HCT116 (cell line): ENCODE data around the gene UBE2D4. TPM values are rescaled to one million over a fixed set of nuclear protein-coding genes. Genes with fewer than 3 reads are reported as not detected.

ENCODE experiments used
- ATAC-seq: fragments of 200-7000 bp; cut with Tn5 transposase; 2 replicates; pipeline ENCODE4 v1.9.1; 2020; ENCODE audit warnings: mild to moderate bottlenecking, moderate library complexity
- BruUV-seq: library from RNA; stranded (reverse); fragments of 400-500 nt; replicated peaks from 2 replicates; lab custom pipeline; 2021; lab: Mats Ljungman, UMichigan
- CTCF ChIA-PET: fragments of 300-600 bp; sonication (Branson Sonifier 250); formaldehyde crosslinking; loops from one replicate; lab custom pipeline; 2021; ENCODE audit warnings: antibody characterized with exemption; lab: Charles Lee
- POLR2A ChIA-PET: fragments of 300-600, 350-600 bp; sonication (Branson Sonifier 250); formaldehyde crosslinking; loops from one replicate; lab custom pipeline; 2021; ENCODE audit warnings: antibody characterized with exemption; lab: Charles Lee
- RAD21 ChIA-PET, 2 experiments: fragments of 300-600 bp; sonication (Branson Sonifier 250); formaldehyde crosslinking; loops; one replicate each; lab custom pipeline; 2023; ENCODE audit warnings: low total read pairs in 2 of 2; ENCODE audit not compliant: uncharacterized antibody in 2 of 2, unreplicated experiment in 2 of 2, low non-redundant PET in 1 of 2; lab: Charles Lee
- DNase-seq: peaks from one replicate; pipeline ENCODE4 v3.0.0-alpha.2; 2010; ENCODE audit warnings: low read depth, low spot score
- H2AFZ ChIP-seq: fragments of 200-600 bp; shearing (Covaris generic), sonication (generic); 2 replicates; pipeline ENCODE4 v1.6.1; 2017; ENCODE audit warnings: low read depth, mixed run types, mixed read lengths, antibody characterized with exemption, low read length; ENCODE audit not compliant: poor library complexity, severe bottlenecking
- H3K27ac ChIP-seq: 2 replicates; pipeline ENCODE4 v1.5.1; 2012; ENCODE audit warnings: low read depth, low read length
- H3K27me3 ChIP-seq: fragments of 200-600 bp; sonication (generic); 2 replicates; pipeline ENCODE4 v1.6.1; 2016; ENCODE audit warnings: mixed run types, low read length, mixed read lengths; ENCODE audit not compliant: insufficient read depth
- H3K36me3 ChIP-seq, 2 experiments: fragments of 200-500 bp in 1 of 2; fragments of 200-600 bp in 1 of 2; sonication (Bioruptor generic) in 1 of 2; sonication (generic) in 1 of 2; 2 replicates each; pipeline versions ENCODE4 v1.5.1 to v1.6.1; 2014 to 2016; ENCODE audit warnings: low read length in 2 of 2, inconsistent platforms in 1 of 2, mixed read lengths in 1 of 2, mixed run types in 1 of 2; ENCODE audit not compliant: insufficient read depth in 2 of 2, control insufficient read depth in 1 of 2
- H3K4me1 ChIP-seq, 2 experiments: fragments of 200-600 bp in 1 of 2; sonication (generic) in 1 of 2; 2 replicates each; pipeline versions ENCODE4 v1.5.1 to v1.6.1; 2012 to 2017; ENCODE audit warnings: low read length in 2 of 2, inconsistent platforms in 1 of 2, mild to moderate bottlenecking in 1 of 2, mixed read lengths in 1 of 2, mixed run types in 1 of 2, moderate library complexity in 1 of 2; ENCODE audit not compliant: insufficient read depth in 2 of 2, control insufficient read depth in 1 of 2
- H3K4me2 ChIP-seq: fragments of 200-600 bp; sonication (generic); 2 replicates; pipeline ENCODE4 v1.6.1; 2017; ENCODE audit warnings: mixed run types, low read length, mixed read lengths
- H3K4me3 ChIP-seq, 2 experiments: fragments of 200-600 bp in 1 of 2; sonication (generic) in 1 of 2; replicated peaks in 1 of 2; 2 replicates each; pipeline ENCODE4 v1.5.1; 2011 to 2016; ENCODE audit warnings: low read length in 2 of 2, control low read depth in 1 of 2, low read depth in 1 of 2, mild to moderate bottlenecking in 1 of 2, mixed read lengths in 1 of 2, mixed run types in 1 of 2
- H3K79me2 ChIP-seq: fragments of 200-600 bp; sonication (generic); 2 replicates; pipeline ENCODE4 v1.6.1; 2017; ENCODE audit warnings: mild to moderate bottlenecking, mixed run types, low read length, moderate library complexity, mixed read lengths; ENCODE audit not compliant: insufficient read depth
- H3K9ac ChIP-seq: fragments of 200-600 bp; sonication (generic); 2 replicates; pipeline ENCODE4 v1.6.1; 2016; ENCODE audit warnings: low read length, mixed read lengths
- H3K9me2 ChIP-seq: fragments of 200-600 bp; sonication (generic), shearing (Covaris generic); 2 replicates; pipeline ENCODE4 v1.6.1; 2017; ENCODE audit warnings: mixed run types, mild to moderate bottlenecking, moderate library complexity; ENCODE audit not compliant: insufficient read depth
- H3K9me3 ChIP-seq, 2 experiments: fragments of 200-500 bp in 1 of 2; fragments of 200-600 bp in 1 of 2; sonication (Bioruptor generic) in 1 of 2; sonication (generic) in 1 of 2; 2 replicates each; pipeline ENCODE4 v1.6.1; 2014 to 2017; ENCODE audit warnings: low read length in 2 of 2, mixed read lengths in 2 of 2, inconsistent platforms in 1 of 2, low read depth in 1 of 2, mild to moderate bottlenecking in 1 of 2, mixed run types in 1 of 2, moderate library complexity in 1 of 2; ENCODE audit not compliant: control insufficient read depth in 1 of 2, insufficient read depth in 1 of 2
- H4K20me1 ChIP-seq: fragments of 200-600 bp; sonication (generic), shearing (Covaris generic); 2 replicates; pipeline ENCODE4 v1.6.1; 2017; ENCODE audit warnings: mixed run types, mild to moderate bottlenecking, moderate library complexity; ENCODE audit not compliant: insufficient read depth
- ATF3 ChIP-seq: IDR thresholded peaks from 2 replicates; pipeline ENCODE4 v1.6.1; 2012
- CBX3 ChIP-seq: IDR thresholded peaks from 2 replicates; pipeline ENCODE4 v1.6.1; 2012; ENCODE audit warnings: low read depth
- EGR1 ChIP-seq: IDR thresholded peaks from 2 replicates; pipeline ENCODE4 v1.6.1; 2012; ENCODE audit warnings: low read depth
- ELF1 ChIP-seq: IDR thresholded peaks from 2 replicates; pipeline ENCODE4 v1.6.1; 2012; ENCODE audit warnings: low read depth, borderline replicate concordance
- EZH2 ChIP-seq: fragments of 200-600 bp; sonication (generic); IDR thresholded peaks from 2 replicates; pipeline ENCODE4 v1.6.1; 2017; ENCODE audit warnings: antibody characterized with exemption, mixed run types
- EZH2phosphoT487 ChIP-seq: fragments of 200-600 bp; IDR thresholded peaks from 2 replicates; pipeline ENCODE4 v1.6.1; 2018; ENCODE audit warnings: antibody characterized with exemption, borderline replicate concordance
- FOSL1 ChIP-seq: IDR thresholded peaks from 2 replicates; pipeline ENCODE4 v1.6.1; 2012; ENCODE audit warnings: low read depth
- JUND ChIP-seq: IDR thresholded peaks from 2 replicates; pipeline ENCODE4 v1.6.1; 2012
- POLR2A ChIP-seq: IDR thresholded peaks from 2 replicates; pipeline ENCODE4 v1.7.0; 2011; ENCODE audit warnings: borderline replicate concordance; ENCODE audit not compliant: insufficient read depth, insufficient read length; ENCODE audit errors: extremely low read depth
- POLR2AphosphoS5 ChIP-seq: IDR thresholded peaks from 2 replicates; pipeline ENCODE4 v1.6.1; 2011; ENCODE audit warnings: mild to moderate bottlenecking, low read depth, low read length, moderate library complexity
- YY1 ChIP-seq: IDR thresholded peaks from 2 replicates; pipeline ENCODE4 v1.6.1; 2011; ENCODE audit warnings: low read length, low read depth, moderate library complexity, mild to moderate bottlenecking; ENCODE audit not compliant: insufficient replicate concordance; ENCODE audit errors: extremely low read depth
- ZBTB33 ChIP-seq: IDR thresholded peaks from 2 replicates; pipeline ENCODE4 v1.6.1; 2011; ENCODE audit warnings: mild to moderate bottlenecking, low read length, moderate library complexity; ENCODE audit not compliant: insufficient replicate concordance; ENCODE audit errors: extremely low read depth
- ZFX ChIP-seq: fragments of 450-650 bp; IDR thresholded peaks from 2 replicates; pipeline ENCODE4 v1.6.1; 2017
- ZNF274 ChIP-seq: fragments of 200-500 bp; sonication (Bioruptor generic); IDR thresholded peaks from 2 replicates; pipeline ENCODE4 v1.6.1; 2014; ENCODE audit warnings: mild to moderate bottlenecking, low read depth, low read length, inconsistent platforms
- intact Hi-C: fragments of 100-400 bp; cut with micrococcal nuclease; formaldehyde crosslinking; loops from 2 replicates; pipeline ENCODE4 v1.10.0; 2022
- total RNA-seq: library from RNA; stranded (reverse); gene quantifications from one replicate; pipeline ENCODE4 v1.2.1, GENCODE V29; 2021; ENCODE audit not compliant: unreplicated experiment

Gene UBE2D4
- total RNA-seq, 1 experiment from 2014 or later = 12.9 TPM

- Histone ChIP-seq H3K9me2 (no peaks in the 10 kb centered on the region), H3K4me1 (peaks cover 0 to 4% of the 10 kb centered on the region in 2 experiments; a peak in 1 of 4 replicates), H2AFZ (no peak overlapping the region), H3K4me3 (no peak overlapping the region)
- TF ChIP-seq CBX3 (no peak), POLR2AphosphoS5 (no peak), EZH2 (no peak), EZH2phosphoT487 (no peak), ELF1 (no peak), POLR2A (no peak), ZBTB33 (no peak), JUND (no peak), ZFX (no peak), ATF3 (no peak), FOSL1 (no peak), ZNF274 (no peak), EGR1 (no peak), YY1 (no peak)
- TF ChIP-seq, all 23 proteins: peak for 0
- Histone ChIP-seq H3K27me3 (no peaks in the 10 kb centered on the region), H3K27ac (no peak overlapping the region), H3K79me2 (peaks cover 29% of the 10 kb centered on the region), H4K20me1 (no peaks in the 10 kb centered on the region; the same call in 1 of the 2 replicates), H3K36me3 (peaks cover 26 to 33% of the 10 kb centered on the region in 2 experiments), H3K9me3 (no peaks in the 10 kb centered on the region), H3K9ac (no peak overlapping the region), H3K4me2 (no peak overlapping the region)
- CTCF ChIA-PET = no interaction called here
- DNase-seq = no peak
- ATAC-seq = no peak
- BruUV-seq = no TSS peak
- POLR2A ChIA-PET = interaction anchor here (1.9 kb wide), 1 partner anchor 15 kb away, joined by 6 read pairs; the partner anchor contains the start of gene MRPS24
- RAD21 ChIA-PET = interaction anchor here in 1 of 2 experiments (0.5 kb wide), 1 partner anchor 164 kb away, joined by 3 read pairs; no protein-coding TSS in a partner anchor
- intact Hi-C loops = no loop called here
These were observed 42.0 kb upstream of the UBE2D4 start for GRCh38 chr7:43884209-43884608.
